GM21529 (cell line): ENCODE results near the gene SPDEF.

ENCODE experiments used
- ATAC-seq: cut with Tn5 transposase; IDR thresholded peaks from one replicate; pipeline ENCODE4 v1.9.1; 2021; ENCODE audit not compliant: unreplicated experiment

SPDEF gene

GRCh38 chr6:34546551-34547321 lies 9.4 kb downstream of the SPDEF start:
- no peak for ATAC-seq

GRCh38 chr6:34544776-34545471 lies 11.2 kb downstream of the SPDEF start:
- no peak for ATAC-seq

- ATAC-seq, result no peak
These were observed 12.0 kb downstream of the SPDEF start for GRCh38 chr6:34544052-34544604.

- ATAC-seq, result no peak
These were observed 12.7 kb downstream of the SPDEF start for GRCh38 chr6:34543421-34543820.

- no peak for ATAC-seq
These were observed 15.3 kb downstream of the SPDEF start for GRCh38 chr6:34540841-34541240.

- no peak for ATAC-seq
These were observed 15.9 kb downstream of the SPDEF start for GRCh38 chr6:34540222-34540621.

GRCh38 chr6:34539181-34539580 lies 16.9 kb downstream of the SPDEF start:
- ATAC-seq, result no peak

GRCh38 chr6:34538581-34538980 lies 17.5 kb downstream of the SPDEF start:
- no peak for ATAC-seq

- no peak for ATAC-seq
These were observed 18.1 kb downstream of the SPDEF start for GRCh38 chr6:34537922-34538550.

GRCh38 chr6:34536959-34537848 lies 18.9 kb downstream of the SPDEF start:
- ATAC-seq, result no peak

- ATAC-seq, result no peak
These were observed 19.7 kb downstream of the SPDEF start for GRCh38 chr6:34536251-34536958.

- ATAC-seq, result no peak
These were observed 20.5 kb downstream of the SPDEF start for GRCh38 chr6:34535646-34536045.

- ATAC-seq, result no peak
These were observed 20.9 kb downstream of the SPDEF start for GRCh38 chr6:34535199-34535598.

GRCh38 chr6:34534656-34535055 lies 21.5 kb downstream of the SPDEF start:
- no peak for ATAC-seq

- no peak for ATAC-seq
These were observed 22.0 kb downstream of the SPDEF start for GRCh38 chr6:34534146-34534545.

GRCh38 chr6:34532230-34532629 lies 23.9 kb downstream of the SPDEF start:
- ATAC-seq, result no peak

- no peak for ATAC-seq
These were observed 24.4 kb downstream of the SPDEF start for GRCh38 chr6:34531580-34532201.

GRCh38 chr6:34530753-34531365 lies 25.3 kb downstream of the SPDEF start:
- no peak for ATAC-seq

GRCh38 chr6:34529665-34530327 lies 26.3 kb downstream of the SPDEF start:
- ATAC-seq, result no peak
